IMR-90 (cell line): ENCODE measurements around the gene ADGB.

ENCODE experiments used
- BHLHE40 ChIP-seq: fragments of 150-350 bp; IDR thresholded peaks from 2 replicates; pipeline ENCODE4 v1.6.1; 2016; ENCODE audit warnings: mild to moderate bottlenecking, low read depth, low read length
- CEBPB ChIP-seq: IDR thresholded peaks from 2 replicates; pipeline ENCODE4 v1.6.1; 2012; ENCODE audit warnings: low read depth, low read length, improper control_type of control experiment
- FOS ChIP-seq: fragments of 150-350 bp; IDR thresholded peaks from 2 replicates; pipeline ENCODE4 v1.6.1; 2016; ENCODE audit warnings: low read depth, low read length
- MXI1 ChIP-seq: IDR thresholded peaks from 2 replicates; pipeline ENCODE4 v1.6.1; 2012; ENCODE audit warnings: low read depth, mild to moderate bottlenecking, low read length, moderate library complexity, borderline replicate concordance
- POLR2A ChIP-seq: IDR thresholded peaks from 2 replicates; pipeline ENCODE4 v1.6.1; 2012; ENCODE audit warnings: mild to moderate bottlenecking, low read depth, low read length
- RAD21 ChIP-seq: IDR thresholded peaks from 2 replicates; pipeline ENCODE4 v1.6.1; 2012; ENCODE audit warnings: low read length, improper control_type of control experiment
- RCOR1 ChIP-seq: IDR thresholded peaks from 2 replicates; pipeline ENCODE4 v1.6.1; 2012; ENCODE audit warnings: mild to moderate bottlenecking, low read length, improper control_type of control experiment; ENCODE audit not compliant: insufficient replicate concordance
- RFX5 ChIP-seq: IDR thresholded peaks from 2 replicates; pipeline ENCODE4 v1.8.0; 2012; ENCODE audit warnings: low read depth, mild to moderate bottlenecking, low read length, moderate library complexity
- SMC3 ChIP-seq: fragments of 150-350 bp; IDR thresholded peaks from 2 replicates; pipeline ENCODE4 v1.6.1; 2016; ENCODE audit warnings: low read depth, mild to moderate bottlenecking, antibody characterized with exemption, low read length, moderate library complexity
- USF2 ChIP-seq: fragments of 150-350 bp; IDR thresholded peaks from 2 replicates; pipeline ENCODE4 v1.6.1; 2017; ENCODE audit warnings: mild to moderate bottlenecking, antibody characterized with exemption, low read length, low read depth
- TF ChIP-seq, protein P1 (sequence below): conservative IDR thresholded peaks from 2 replicates; pipeline ENCODE4 v1.5.1; 2012; ENCODE audit warnings: mild to moderate bottlenecking, low read depth, low read length, improper control_type of control experiment
- TF ChIP-seq, protein P2 (sequence below): fragments of 150-350 bp; IDR thresholded peaks from 2 replicates; pipeline ENCODE4 v1.6.1; 2016; ENCODE audit warnings: low read depth, mild to moderate bottlenecking, low read length, moderate library complexity, borderline replicate concordance

DNA sequence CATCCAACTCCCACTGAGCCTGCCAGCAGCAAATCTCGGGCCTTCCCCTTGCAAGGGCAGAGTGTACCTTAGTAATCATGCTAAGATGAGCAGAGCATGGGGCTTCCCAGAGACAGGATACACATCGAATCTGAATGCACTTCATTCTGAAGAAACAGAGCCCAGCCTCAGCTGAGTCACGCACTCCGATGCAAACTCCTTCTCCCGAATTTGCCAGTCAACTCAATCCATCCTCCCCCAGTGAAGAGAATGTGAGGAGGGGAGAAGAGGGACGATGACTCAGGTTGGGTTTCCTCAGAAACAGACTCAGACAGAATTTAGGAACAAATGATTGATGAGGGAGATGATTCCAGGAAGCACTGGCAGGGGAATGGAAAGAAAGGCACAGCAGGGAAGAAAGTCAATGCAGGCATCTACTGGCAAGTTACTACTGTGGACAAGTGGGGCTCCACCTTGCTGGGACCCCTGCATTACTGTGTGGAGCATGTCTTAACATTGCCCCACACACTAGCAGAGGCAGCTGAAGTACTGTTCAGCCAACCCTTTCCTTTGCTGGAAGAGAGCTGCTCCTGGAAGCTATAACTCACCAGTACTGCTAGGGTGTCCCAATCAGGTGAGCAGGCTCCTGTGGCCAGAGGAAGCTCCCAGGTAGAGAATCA, 251.6 kb downstream of the ADGB start:
- TF ChIP-seq, protein P1, sequence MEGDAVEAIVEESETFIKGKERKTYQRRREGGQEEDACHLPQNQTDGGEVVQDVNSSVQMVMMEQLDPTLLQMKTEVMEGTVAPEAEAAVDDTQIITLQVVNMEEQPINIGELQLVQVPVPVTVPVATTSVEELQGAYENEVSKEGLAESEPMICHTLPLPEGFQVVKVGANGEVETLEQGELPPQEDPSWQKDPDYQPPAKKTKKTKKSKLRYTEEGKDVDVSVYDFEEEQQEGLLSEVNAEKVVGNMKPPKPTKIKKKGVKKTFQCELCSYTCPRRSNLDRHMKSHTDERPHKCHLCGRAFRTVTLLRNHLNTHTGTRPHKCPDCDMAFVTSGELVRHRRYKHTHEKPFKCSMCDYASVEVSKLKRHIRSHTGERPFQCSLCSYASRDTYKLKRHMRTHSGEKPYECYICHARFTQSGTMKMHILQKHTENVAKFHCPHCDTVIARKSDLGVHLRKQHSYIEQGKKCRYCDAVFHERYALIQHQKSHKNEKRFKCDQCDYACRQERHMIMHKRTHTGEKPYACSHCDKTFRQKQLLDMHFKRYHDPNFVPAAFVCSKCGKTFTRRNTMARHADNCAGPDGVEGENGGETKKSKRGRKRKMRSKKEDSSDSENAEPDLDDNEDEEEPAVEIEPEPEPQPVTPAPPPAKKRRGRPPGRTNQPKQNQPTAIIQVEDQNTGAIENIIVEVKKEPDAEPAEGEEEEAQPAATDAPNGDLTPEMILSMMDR = no peak
- TF ChIP-seq POLR2A (no peak), RCOR1 (no peak), RAD21 (no peak), USF2 (no peak), BHLHE40 (no peak; the same call in 1 of the 2 replicates), RFX5 (no peak), SMC3 (no peak), MXI1 (no peak), CEBPB (peak; percentile 13; the same call in 1 of the 2 replicates), FOS (peak; percentile 52; the same call in 1 of the 2 replicates)
- TF ChIP-seq, protein P2, sequence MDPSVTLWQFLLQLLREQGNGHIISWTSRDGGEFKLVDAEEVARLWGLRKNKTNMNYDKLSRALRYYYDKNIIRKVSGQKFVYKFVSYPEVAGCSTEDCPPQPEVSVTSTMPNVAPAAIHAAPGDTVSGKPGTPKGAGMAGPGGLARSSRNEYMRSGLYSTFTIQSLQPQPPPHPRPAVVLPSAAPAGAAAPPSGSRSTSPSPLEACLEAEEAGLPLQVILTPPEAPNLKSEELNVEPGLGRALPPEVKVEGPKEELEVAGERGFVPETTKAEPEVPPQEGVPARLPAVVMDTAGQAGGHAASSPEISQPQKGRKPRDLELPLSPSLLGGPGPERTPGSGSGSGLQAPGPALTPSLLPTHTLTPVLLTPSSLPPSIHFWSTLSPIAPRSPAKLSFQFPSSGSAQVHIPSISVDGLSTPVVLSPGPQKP = no peak
